ENCODE results near the gene ARHGAP29.

The ARHGAP29 gene

GRCh38 chr1:94237291-94238226 lies at the start of gene ARHGAP29:
Gene ARHGAP29 (minus strand): TSS chr1:94237584. CDS start chr1:94231611, 5,973 bp downstream.
- DNase-seq, result peak; percentile 20

GRCh38 chr1:94286864-94287437 lies 49.6 kb upstream of the ARHGAP29 start:
- DNase-seq, result no peak

GRCh38 chr1:94285031-94285654 lies 47.8 kb upstream of the ARHGAP29 start:
- no peak for DNase-seq

GRCh38 chr1:94284476-94284875 lies 47.1 kb upstream of the ARHGAP29 start:
- DNase-seq, result no peak

- no peak for DNase-seq
These were observed 46.1 kb upstream of the ARHGAP29 start for GRCh38 chr1:94283462-94283861.

GRCh38 chr1:94282143-94282711 lies 44.8 kb upstream of the ARHGAP29 start:
- DNase-seq, result no peak

- DNase-seq, result no peak
These were observed 44.2 kb upstream of the ARHGAP29 start for GRCh38 chr1:94281361-94282142.

- DNase-seq, result no peak
These were observed 43.2 kb upstream of the ARHGAP29 start for GRCh38 chr1:94280541-94280940.

GRCh38 chr1:94279462-94279861 lies 42.1 kb upstream of the ARHGAP29 start:
- no peak for DNase-seq

GRCh38 chr1:94279038-94279437 lies 41.7 kb upstream of the ARHGAP29 start:
- DNase-seq, result no peak

GRCh38 chr1:94276988-94277434 lies 39.6 kb upstream of the ARHGAP29 start:
- DNase-seq, result no peak

- DNase-seq, result no peak
These were observed 37.7 kb upstream of the ARHGAP29 start for GRCh38 chr1:94275083-94275482.

GRCh38 chr1:94274561-94274960 lies 37.2 kb upstream of the ARHGAP29 start:
- no peak for DNase-seq

GRCh38 chr1:94273111-94273510 lies 35.7 kb upstream of the ARHGAP29 start:
- DNase-seq, result no peak

GRCh38 chr1:94272388-94272787 lies 35.0 kb upstream of the ARHGAP29 start:
- DNase-seq, result no peak

- DNase-seq, result no peak
These were observed 34.0 kb upstream of the ARHGAP29 start for GRCh38 chr1:94271373-94271772.

- no peak for DNase-seq
These were observed 33.4 kb upstream of the ARHGAP29 start for GRCh38 chr1:94270801-94271203.

GRCh38 chr1:94269921-94270320 lies 32.5 kb upstream of the ARHGAP29 start:
- no peak for DNase-seq

- no peak for DNase-seq
These were observed 28.5 kb upstream of the ARHGAP29 start for GRCh38 chr1:94265906-94266305.

GRCh38 chr1:94265011-94265422 lies 27.6 kb upstream of the ARHGAP29 start:
- DNase-seq, result no peak

GRCh38 chr1:94260635-94261387 lies 23.4 kb upstream of the ARHGAP29 start:
- DNase-seq, result no peak

Measured in activated gamma-delta T cell treated with Interleukin-2 at 50 U/mL for 16 hours (primary cell).